IgD-negative memory B cell (primary cell): ENCODE measurements around the gene PTRH1. TPM values are rescaled to one million over a fixed set of nuclear protein-coding genes. Genes with fewer than 3 reads are reported as not detected.

Source experiments
- H3K27ac Mint-ChIP-seq, 3 donors: one replicate each; pipeline ENCODE4 v1.8.0; 2020 to 2022; ENCODE audit warnings: mild to moderate bottlenecking in 3 of 3, mixed read lengths in 3 of 3, moderate library complexity in 1 of 3
- H3K27me3 Mint-ChIP-seq: one replicate; pipeline ENCODE4 v1.8.0; 2021; ENCODE audit warnings: mixed read lengths
- H3K36me3 Mint-ChIP-seq: one replicate; pipeline ENCODE4 v1.8.0; 2020; ENCODE audit warnings: mild to moderate bottlenecking, mixed read lengths
- H3K4me1 Mint-ChIP-seq, 3 donors: one replicate each; pipeline ENCODE4 v1.8.0; 2020 to 2022; ENCODE audit warnings: mixed read lengths in 3 of 3, mild to moderate bottlenecking in 1 of 3
- H3K4me3 Mint-ChIP-seq, 4 donors: one replicate each; pipeline ENCODE4 v1.8.0; 2020 to 2022; ENCODE audit warnings: mild to moderate bottlenecking in 4 of 4, mixed read lengths in 4 of 4, moderate library complexity in 3 of 4
- H3K9me3 Mint-ChIP-seq, 3 donors: one replicate each; pipeline ENCODE4 v1.8.0; 2020 to 2021; ENCODE audit warnings: mixed read lengths in 3 of 3, mild to moderate bottlenecking in 1 of 3
- polyA plus RNA-seq: library from polyadenylated mRNA; unstranded; fragments of 300-500 nt; fragmentation: Illumina TruSeq; gene quantifications from one replicate; pipeline ENCODE4 v1.2.3, GENCODE V29; 2021

Gene PTRH1
- polyA plus RNA-seq, 1 donor from 2014 or later, result 14.8 TPM

DNA sequence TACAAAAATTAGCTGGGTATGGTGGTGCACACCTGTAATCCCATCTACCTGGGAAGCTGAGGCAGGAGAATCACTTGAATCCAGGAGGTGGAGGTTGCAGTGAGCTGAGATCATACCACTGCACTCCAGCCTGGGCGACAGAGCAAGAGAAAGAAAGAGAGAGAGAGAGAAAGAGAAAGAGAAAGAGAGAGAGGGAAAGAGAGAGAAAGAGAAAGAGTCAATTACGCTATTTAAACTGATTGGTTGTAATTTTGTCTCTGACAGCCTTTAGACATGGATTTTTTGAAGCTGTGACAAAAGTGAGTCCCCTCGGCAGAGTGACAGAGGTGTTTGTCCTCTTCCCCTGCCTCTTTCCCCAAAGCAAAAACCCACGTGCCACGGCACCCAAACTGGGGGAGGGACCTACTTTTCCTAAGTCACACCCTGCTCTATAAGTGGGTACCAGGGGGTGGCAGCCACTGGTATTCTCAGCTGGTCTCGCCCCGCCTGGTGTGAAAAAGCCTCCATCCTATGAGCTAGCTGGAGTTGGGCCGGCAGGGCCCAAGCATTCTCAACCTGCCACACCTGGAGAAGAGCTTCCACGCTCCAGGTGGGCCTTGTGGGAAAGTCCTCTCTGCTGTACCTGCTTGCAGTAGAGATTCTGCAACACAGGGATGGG, 12.0 kb downstream of the PTRH1 start:
- H3K27ac Mint-ChIP-seq, result no peak overlapping the region
- no peaks in the 10 kb centered on the region for H3K36me3 Mint-ChIP-seq
- H3K4me3 Mint-ChIP-seq, result no peak overlapping the region
- peaks cover 7 to 10% (median 8%) of the 10 kb centered on the region in 3 donors for H3K4me1 Mint-ChIP-seq
- H3K9me3 Mint-ChIP-seq, result no peaks in the 10 kb centered on the region
- H3K27me3 Mint-ChIP-seq, result no peaks in the 10 kb centered on the region

DNA sequence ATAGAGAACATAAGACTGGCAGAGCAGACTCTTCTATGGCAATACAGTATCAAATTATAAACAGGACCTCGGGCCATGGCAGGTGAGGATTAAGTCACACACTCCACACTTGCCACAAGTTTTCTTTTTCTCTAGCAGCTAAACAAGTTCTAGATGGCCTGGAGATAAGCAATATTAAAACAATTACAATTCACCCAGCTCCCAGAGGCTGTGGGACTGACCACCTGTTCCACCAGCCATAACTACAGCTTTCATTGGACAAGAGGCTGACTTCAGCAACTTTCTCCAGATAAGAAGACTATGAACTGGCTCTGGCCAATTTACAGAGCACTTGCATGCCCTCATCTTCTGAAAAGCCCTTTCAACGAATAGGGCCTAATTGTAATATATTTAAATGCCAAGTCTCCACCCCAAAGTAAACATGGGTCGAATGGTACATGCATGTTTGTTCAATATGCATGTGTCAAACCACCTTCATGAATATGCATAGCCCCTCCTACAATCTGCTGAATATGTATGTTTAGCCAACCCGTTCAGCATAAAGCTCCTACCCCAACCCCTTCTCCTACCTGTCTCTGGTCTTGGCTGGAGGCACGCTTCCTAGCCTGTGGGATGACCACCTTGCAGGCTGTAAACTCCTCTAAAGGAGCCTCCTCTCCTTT, 14.7 kb downstream of the PTRH1 start:
- Mint-ChIP-seq H3K27me3 (no peaks in the 10 kb centered on the region), H3K36me3 (no peaks in the 10 kb centered on the region), H3K4me3 (peak overlapping the region in 1 of 4 donors; percentile 36), H3K9me3 (no peaks in the 10 kb centered on the region), H3K27ac (no peak overlapping the region), H3K4me1 (peaks cover 5 to 8% (median 7%) of the 10 kb centered on the region in 3 donors)

DNA sequence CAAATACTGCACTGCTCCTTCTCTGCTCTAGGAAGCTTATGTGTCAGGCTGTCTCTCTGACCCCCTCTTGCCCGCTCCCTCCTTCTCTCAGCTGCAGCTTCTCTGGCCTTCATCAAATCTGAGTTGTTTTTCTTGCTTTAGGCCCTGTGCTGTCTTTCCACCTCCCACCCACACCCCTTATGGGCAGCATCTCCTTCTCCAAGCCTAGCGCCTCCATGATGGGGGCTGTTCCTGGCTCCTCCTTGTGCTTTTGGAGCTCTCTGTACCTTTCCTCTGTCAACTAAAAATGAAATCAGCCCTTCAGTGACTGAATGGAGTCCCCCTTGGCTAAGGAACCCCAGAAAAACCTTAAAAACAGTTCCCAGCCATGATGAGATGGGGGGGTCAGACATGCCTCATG, 15.3 kb downstream of the PTRH1 start:
- no peaks in the 10 kb centered on the region for H3K36me3 Mint-ChIP-seq
- no peaks in the 10 kb centered on the region for H3K27me3 Mint-ChIP-seq
- peak overlapping the region in 2 of 4 donors; percentile 36 to 90 for H3K4me3 Mint-ChIP-seq
- no peak overlapping the region for H3K27ac Mint-ChIP-seq
- peaks cover 5 to 8% (median 7%) of the 10 kb centered on the region in 3 donors for H3K4me1 Mint-ChIP-seq
- H3K9me3 Mint-ChIP-seq, result no peaks in the 10 kb centered on the region

DNA sequence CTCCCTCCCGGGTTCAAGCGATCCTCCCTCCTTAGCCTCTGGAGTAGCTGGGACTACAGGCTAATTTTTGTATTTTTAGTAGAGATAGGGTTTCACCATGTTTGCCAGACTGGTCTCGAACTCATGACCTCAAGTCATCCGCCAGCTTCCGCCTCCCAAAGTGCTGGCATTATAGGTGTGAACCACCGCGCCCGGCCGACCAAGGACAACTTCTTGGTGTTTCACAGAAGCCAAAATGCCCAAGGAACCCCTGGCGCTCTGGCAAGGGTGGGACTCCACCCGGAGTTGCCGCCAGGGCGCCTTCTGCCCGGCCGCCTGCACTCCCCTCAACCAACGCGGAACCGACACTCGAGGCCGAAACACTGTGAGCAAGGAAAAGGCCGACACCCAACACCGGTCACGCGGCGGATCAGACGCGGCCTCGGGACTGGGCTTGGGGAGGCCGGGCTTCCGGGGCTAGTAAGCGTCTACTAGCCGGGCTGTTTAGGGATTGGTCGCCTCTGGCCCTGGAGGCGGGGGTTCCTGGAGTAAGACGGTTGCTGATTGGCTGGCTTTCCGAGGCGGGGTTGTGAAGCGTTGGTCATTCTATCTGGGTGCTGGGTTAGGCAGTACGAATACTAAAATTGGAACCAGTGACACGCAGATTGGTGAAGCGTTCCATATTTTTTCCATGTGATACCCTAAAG, 16.3 kb downstream of the PTRH1 start:
- Mint-ChIP-seq H3K9me3 (no peaks in the 10 kb centered on the region), H3K36me3 (no peaks in the 10 kb centered on the region), H3K27ac (peak overlapping the region; percentile 37 to 59 (median 59)), H3K4me1 (peaks cover 5 to 8% (median 7%) of the 10 kb centered on the region in 3 donors), H3K4me3 (peak overlapping the region; percentile 77 to 97 (median 85)), H3K27me3 (no peaks in the 10 kb centered on the region)

DNA sequence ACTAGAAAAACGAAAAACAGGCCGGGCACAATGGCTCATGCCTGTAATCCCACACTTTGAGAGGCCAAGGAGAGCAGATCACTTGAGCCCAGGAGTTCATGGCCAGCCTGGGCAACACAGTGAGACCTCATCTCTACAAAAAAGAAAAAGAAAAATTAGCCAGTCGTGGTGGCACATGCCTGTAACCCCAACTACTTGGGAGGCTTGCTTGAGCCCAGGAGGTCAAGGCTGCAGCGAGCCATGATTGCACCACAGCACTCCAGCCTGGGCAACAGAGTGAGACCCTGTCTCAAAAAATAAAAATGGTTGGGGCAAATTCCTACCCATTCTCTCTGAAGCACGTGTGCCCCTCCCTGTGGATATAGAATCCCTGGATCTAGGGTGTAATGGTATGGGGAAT, 17.1 kb downstream of the PTRH1 start:
- Mint-ChIP-seq H3K4me1 (peaks cover 5 to 8% (median 7%) of the 10 kb centered on the region in 3 donors), H3K9me3 (no peaks in the 10 kb centered on the region), H3K36me3 (no peaks in the 10 kb centered on the region), H3K27ac (no peak overlapping the region), H3K27me3 (no peaks in the 10 kb centered on the region), H3K4me3 (no peak overlapping the region)

DNA sequence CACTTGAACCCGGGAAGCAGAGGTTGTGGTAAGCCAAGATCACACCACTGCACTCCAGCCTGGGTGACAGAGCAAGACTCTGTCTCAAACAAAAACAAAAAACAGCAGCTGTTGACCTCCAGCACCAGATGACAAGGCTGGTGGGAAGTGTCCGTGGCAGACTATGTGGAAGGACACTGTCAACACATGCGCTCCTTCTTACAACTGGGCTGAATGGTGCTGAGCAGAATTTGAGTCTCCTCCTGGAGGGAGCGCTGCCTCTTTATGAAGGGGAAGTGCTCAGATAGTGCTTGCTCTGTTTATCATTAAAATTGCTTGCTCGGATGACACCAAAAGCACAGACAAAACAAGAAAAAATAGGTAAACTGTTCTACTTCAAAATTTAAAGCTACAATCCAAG, 17.9 kb downstream of the PTRH1 start:
- Mint-ChIP-seq H3K27me3 (no peaks in the 10 kb centered on the region), H3K9me3 (no peaks in the 10 kb centered on the region), H3K36me3 (no peaks in the 10 kb centered on the region), H3K4me1 (peaks cover 5 to 8% (median 7%) of the 10 kb centered on the region in 3 donors), H3K4me3 (peak overlapping the region in 2 of 4 donors; percentile 18 to 24), H3K27ac (peak overlapping the region in 1 of 3 donors; percentile 3)

DNA sequence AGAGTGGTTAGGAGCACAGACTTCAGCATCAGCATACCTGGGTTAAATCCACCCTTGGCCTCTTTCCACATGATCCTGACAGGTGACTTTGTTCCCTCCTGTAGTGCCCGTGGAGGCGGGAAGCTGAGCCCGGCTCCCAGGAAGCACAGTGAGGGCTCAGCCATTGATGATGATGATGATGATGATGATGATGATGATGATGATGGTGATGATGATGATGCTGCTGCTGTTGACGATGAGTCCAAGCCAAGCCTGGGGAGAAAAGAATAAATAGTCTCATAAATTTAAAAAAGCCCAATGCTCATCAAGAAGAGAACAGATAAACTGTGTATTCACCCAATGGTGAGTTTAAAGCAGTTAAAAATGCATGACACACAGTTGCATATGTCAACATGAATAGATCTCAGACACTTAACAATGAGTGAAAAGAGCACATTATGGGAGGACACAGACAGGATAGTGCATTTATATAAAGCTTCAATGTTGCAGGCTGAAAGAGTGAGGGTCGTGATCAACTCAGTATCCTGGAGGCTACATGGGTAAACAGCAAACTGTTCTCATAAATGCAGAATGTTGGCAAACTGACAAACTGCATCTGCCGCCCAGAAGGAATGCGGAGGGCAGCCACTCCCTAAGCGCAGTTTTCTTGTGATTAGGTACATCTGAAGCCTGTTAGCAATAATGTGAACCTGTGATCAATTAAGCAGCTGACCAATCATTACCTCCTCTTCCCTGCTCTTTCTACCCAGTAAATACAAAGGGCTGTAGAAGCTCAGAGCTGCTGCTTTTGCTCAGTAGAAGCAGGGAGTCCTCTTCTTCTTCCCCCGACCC, 20.4 kb downstream of the PTRH1 start:
- Mint-ChIP-seq H3K4me3 (no peak overlapping the region), H3K9me3 (no peaks in the 10 kb centered on the region), H3K36me3 (no peaks in the 10 kb centered on the region), H3K27me3 (no peaks in the 10 kb centered on the region), H3K4me1 (peaks cover 5 to 8% (median 7%) of the 10 kb centered on the region in 3 donors), H3K27ac (no peak overlapping the region)

DNA sequence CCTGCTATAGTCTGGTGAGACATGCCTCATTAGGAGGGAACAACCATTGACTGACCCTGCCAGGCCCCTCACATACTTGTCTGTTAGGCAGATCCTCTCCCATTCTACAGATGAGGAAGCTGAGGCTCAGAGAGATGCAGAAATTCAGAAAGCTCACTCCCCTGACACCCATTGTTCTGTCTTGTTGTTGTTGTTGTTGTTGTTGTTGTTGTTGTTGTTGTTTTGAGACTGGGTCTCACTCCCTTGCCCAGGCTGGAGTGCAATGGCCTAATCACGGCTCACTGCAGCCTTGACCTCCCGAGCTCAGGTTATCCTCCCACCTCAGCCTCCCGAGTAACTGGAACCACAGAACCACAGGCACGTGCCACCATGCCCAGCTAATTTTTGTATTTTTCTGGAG, 21.8 kb downstream of the PTRH1 start:
- Mint-ChIP-seq H3K4me1 (no peaks in the 10 kb centered on the region), H3K36me3 (no peaks in the 10 kb centered on the region), H3K9me3 (no peaks in the 10 kb centered on the region), H3K4me3 (no peak overlapping the region), H3K27ac (no peak overlapping the region), H3K27me3 (no peaks in the 10 kb centered on the region)

DNA sequence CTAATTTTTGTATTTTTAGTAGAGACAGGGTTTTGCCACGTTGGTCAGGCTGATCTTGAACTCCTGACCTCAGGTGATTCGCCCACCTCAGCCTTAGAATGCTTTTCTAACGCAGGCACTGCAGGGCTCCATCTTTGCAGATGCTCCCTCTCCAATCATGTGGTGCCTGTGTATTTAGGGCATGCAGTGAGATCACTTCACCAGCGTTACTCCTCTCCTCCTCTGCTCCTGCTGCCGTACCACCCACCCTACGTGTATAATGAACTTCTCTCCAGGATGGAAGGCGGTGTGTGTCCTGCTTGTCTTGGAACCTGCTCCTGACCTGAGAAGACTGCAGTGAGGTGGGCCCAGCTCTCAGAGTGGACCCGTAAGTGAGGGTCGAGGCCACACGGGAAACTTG, 22.3 kb downstream of the PTRH1 start:
- no peaks in the 10 kb centered on the region for H3K9me3 Mint-ChIP-seq
- H3K27ac Mint-ChIP-seq, result no peak overlapping the region
- no peaks in the 10 kb centered on the region for H3K4me1 Mint-ChIP-seq
- H3K27me3 Mint-ChIP-seq, result no peaks in the 10 kb centered on the region
- H3K36me3 Mint-ChIP-seq, result no peaks in the 10 kb centered on the region
- H3K4me3 Mint-ChIP-seq, result no peak overlapping the region

DNA sequence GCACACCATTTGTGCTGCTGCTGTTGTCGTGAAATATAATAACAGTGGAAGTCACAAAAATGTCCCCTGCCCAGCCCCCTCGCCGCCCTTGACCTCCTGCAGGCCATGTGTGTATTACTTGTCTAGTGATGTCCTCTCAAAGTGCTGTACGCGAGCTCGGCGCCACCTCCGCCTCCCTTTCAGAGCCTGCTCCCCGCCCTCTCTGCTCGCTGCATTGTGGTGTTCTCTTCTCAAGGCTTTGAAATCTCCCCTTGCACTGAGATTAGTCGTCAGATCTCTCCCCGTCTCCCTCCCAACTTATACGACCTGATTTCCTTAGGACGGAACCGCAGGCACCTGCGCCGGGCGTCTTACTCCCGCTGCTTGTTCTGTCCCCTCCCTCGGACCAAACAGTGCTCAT, 23.4 kb downstream of the PTRH1 start:
- Mint-ChIP-seq H3K27ac (peak overlapping the region in 1 of 3 donors; percentile 24), H3K27me3 (no peaks in the 10 kb centered on the region), H3K9me3 (no peaks in the 10 kb centered on the region), H3K36me3 (no peaks in the 10 kb centered on the region), H3K4me1 (no peaks in the 10 kb centered on the region), H3K4me3 (no peak overlapping the region)

DNA sequence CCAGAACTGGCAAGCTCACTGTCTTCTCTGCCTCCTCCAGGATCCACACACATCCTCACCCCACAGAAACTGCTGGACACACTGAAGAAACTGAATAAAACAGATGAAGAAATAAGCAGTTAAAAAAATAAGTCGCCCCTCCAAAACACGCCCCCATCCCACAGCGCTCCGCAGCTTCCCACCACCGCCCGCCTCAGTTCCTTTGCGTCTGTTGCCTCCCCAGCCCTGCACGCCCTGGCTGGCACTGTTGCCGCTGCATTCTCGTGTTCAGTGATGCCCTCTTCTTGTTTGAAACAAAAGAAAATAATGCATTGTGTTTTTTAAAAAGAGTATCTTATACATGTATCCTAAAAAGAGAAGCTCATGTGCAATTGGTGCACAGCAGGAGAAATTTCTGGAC, 24.7 kb downstream of the PTRH1 start:
- H3K27ac Mint-ChIP-seq, result peak overlapping the region in 1 of 3 donors; percentile 71
- H3K4me3 Mint-ChIP-seq, result no peak overlapping the region
- no peaks in the 10 kb centered on the region for H3K4me1 Mint-ChIP-seq
- H3K27me3 Mint-ChIP-seq, result no peaks in the 10 kb centered on the region
- no peaks in the 10 kb centered on the region for H3K9me3 Mint-ChIP-seq
- peaks cover 2% of the 10 kb centered on the region for H3K36me3 Mint-ChIP-seq

DNA sequence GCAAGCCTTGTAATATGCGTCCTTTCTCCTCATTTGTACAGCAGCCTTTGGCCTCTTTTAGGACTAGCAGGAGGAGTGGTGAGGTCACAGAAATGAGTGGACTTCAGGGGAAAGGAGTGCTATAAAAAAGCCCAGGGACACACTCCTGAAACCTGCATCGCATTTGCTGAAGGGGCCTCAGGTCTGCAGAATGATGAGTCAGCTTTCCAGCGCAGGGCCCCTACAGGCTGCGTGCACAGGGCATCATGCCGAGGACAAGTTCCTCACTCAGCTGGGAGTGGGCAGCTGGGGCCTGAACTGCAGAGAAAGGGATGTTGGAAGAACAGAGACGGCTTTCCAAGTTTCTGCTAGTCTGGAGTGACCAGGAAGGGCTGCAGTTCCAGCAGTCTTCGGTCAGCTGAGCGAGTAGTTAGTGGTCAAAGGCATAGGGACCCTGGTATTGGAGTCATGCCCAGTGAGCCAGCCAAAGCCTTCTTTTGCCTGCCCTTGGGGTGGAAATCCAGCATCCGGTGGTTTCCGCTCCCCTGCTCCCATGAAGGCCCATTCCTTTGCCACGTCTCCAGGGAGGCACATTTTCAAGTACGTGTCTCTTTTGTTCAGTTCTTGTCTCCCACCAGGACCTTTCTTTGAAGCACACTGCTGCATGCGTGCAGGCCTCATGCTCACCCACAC, 26.0 kb downstream of the PTRH1 start:
- H3K27ac Mint-ChIP-seq, result no peak overlapping the region
- H3K27me3 Mint-ChIP-seq, result peaks cover 4% of the 10 kb centered on the region
- no peaks in the 10 kb centered on the region for H3K9me3 Mint-ChIP-seq
- no peaks in the 10 kb centered on the region for H3K4me1 Mint-ChIP-seq
- H3K36me3 Mint-ChIP-seq, result peaks cover 2% of the 10 kb centered on the region
- H3K4me3 Mint-ChIP-seq, result no peak overlapping the region

DNA sequence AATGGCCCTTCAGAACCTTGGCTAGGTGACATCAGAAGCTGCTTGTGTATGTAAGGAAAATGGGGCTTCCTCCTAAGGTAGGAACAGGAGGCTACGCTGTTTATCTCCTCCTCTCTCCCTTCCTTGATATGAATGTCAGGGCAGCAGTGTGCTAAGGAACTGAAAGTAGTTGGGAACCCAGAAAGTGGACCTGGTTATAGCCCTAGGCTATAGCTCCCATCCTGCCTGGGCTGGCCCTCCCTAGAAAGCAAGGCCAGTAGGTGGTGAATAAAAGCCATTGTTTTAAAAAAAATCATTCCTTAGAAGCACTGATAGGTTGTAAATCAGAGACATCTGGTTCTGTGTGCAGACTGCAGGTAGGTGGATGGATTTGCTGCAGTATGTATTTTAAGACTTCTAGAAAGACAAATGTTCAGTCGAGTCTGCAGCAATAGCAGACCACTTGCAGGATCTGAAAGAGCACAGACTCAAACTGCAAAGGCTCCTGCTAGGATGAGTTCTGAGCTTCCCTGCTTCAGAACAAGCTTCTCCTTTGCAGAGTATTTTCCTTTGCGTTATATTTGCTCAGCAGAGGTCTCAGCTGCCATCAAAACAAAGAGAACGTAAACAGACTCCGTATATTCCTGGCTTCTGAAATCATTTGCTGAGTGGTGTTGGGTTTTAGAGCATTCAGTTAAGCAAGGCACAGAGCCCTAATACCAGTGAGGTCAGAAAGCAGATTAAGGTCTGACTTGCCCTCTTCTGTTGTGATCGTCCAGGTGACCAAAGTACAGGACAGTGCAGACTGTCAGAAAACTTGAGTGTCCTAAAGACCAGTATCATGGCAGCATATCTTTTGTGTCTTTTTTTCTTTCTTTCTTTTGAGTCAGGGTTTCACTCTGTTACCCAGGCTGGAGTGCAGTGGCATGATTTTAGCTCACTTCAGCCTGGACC, 28.7 kb downstream of the PTRH1 start:
- Mint-ChIP-seq H3K27me3 (peaks cover 4% of the 10 kb centered on the region), H3K4me1 (no peaks in the 10 kb centered on the region), H3K36me3 (peaks cover 2% of the 10 kb centered on the region), H3K9me3 (no peaks in the 10 kb centered on the region), H3K27ac (no peak overlapping the region), H3K4me3 (no peak overlapping the region)

DNA sequence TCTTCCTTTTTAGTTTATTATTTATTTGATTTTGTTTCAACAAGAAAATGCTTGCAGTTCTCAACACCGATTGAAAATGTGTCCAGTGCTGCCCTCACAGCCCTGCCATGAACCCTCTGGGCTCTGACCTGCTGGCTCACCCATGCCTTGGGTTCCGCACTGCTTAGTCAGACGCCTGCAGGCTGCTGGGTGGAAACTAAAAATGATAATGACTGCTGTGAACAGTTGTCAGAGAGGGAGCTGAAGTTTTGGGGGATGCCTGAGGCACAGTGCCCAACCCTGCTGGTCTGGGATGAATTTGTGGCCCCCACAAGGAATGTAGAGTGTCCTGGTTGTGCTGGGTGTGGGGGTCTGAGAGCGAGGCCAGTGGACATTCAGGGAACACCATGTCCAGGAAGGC, 30.9 kb downstream of the PTRH1 start:
- Mint-ChIP-seq H3K36me3 (peaks cover 2% of the 10 kb centered on the region), H3K4me3 (no peak overlapping the region), H3K27me3 (peaks cover 8% of the 10 kb centered on the region), H3K4me1 (no peaks in the 10 kb centered on the region), H3K9me3 (no peaks in the 10 kb centered on the region), H3K27ac (no peak overlapping the region)
